ENCODE data around the gene DCAF10.
"Not testable (repeated sequence)": the region's sequence is repeated elsewhere in the genome, so short reads cannot be mapped to it uniquely, and the experiment has no call there.

The DCAF10 gene

DNA sequence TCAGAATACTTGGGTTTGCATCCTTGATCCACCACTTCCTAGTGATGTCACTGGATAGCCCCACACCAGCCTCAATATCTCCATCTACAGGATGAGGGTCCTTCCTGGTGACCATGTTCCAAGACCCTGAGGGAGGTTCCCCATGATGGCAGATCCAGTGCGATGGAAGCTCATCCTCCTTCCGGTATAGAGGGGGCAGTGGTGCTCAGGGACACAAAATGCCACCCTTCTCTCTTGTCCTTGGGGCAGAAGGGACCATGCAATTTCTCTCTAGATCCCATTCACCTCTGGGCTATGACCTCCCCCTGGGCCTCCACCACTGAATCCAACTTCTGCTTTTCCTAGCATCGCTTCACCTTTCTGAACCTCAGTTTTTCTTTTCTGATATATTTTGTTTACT, 108.7 kb downstream of the DCAF10 start:
- no peak for DNase-seq (ENCODE audit: low read depth)

DNA sequence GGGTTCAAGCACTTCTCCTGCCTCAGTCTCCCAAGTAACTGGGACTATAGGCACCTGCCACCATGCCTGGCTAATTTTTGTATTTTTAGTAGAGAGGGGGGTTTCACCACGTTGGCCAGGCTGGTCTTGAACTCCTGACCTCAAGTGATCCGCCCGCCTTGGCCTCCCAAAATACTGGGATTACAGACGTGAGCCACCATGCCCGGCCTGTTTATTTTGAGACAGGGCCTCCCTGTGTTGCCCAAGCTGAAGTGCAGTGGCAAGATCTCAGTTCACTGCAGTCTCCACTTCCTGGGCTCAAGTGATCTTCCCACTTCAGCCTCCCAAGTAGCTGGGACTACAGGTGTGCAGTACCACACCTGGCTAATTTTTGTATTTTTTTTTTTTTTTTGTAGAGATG, 109.2 kb downstream of the DCAF10 start:
- DNase-seq (ENCODE audit: low read depth): not testable (repeated sequence)

DNA sequence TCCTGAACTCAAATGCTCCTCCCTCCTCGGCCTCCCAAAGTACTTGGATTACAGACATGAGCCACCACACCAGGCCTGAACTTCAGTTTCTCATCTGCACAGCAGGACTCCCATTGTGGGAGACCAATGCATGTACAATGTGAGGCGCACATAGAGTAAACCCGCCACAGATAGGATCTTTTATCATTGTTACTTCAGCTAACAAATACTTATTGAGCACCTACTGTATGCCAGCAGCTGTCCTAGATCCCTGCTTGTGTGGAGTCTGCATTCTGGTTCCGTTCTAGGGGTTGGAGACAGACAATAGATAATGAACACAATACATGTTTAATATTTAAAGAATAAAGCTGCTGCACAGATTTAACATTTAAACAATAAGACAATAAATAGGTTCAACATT, 109.7 kb downstream of the DCAF10 start:
- no peak for DNase-seq (ENCODE audit: low read depth)

DNA sequence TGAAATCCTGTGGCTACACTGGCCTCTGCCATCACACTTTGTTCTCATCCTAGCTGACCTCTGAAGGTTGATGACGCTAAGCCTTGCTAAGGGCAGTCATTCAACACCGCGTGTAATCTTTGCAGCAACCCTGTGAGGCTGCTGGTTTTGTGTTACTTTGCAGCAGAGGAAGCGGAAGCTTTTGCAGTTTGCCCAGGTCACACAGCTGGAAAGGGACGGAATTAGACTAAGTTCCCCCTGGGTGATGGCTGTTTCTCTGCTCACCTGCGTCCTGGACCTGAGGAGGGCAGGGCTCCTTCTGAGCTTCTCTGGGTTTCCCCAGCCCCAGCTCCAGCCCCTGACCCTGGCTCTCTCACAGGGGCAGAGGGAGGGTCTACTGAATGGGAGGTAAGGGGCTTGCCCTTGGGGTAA, 110.7 kb downstream of the DCAF10 start:
- no peak for DNase-seq (ENCODE audit: low read depth)

DNA sequence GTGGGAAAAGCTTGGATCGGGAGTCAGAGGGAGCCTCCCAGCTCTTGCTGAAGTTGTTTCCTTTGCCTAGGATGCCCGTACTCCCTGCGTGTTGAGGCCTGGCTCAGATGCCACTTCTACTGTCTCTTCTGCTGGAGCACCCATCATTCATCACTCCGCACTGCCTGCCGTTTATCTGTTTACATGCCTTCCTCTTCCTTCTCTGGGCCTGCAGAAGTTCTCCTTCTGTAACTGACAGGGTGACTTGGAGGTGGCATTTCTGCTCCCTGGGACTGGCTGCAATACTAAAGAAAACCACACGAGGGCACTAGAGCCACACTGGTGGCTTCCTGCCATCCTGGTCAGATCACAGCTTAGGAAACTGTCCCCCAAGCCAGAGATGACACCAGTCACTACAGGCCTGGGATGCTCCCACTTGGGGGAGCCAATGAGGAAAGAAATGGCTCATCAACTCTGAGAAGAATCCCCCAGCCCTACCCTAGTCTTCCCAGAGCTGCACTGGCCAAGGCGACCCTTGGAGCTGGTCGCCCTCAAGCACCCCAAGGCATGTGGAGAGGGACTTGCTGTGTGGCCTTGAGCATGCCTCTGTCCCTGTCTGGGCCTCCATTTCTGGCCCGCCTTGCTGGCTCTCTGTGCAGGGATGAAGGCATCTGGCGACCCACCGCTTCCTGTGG, 113.0 kb downstream of the DCAF10 start:
- peak; percentile 62 for DNase-seq (ENCODE audit: low read depth)

DNA sequence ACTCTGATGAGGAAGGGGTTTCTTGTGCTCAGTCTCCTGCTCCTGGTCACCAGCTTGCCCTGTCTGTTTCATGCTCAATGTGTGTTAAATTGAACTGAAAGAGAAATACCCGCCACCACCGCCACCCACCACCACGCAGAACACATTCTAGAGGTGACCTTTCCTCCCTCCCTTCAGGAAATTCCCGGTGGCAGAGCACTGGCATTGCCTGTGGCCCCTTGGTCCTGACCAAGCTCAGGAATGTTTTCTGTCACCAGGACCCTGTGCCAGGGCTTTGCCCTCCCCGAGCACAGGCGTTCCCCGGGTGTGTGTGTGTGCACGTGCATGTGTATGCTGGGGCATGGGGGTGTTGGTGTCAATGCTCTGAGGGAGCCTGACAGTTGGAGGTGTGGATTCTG, 113.6 kb downstream of the DCAF10 start:
- no peak for DNase-seq (ENCODE audit: low read depth)

DNA sequence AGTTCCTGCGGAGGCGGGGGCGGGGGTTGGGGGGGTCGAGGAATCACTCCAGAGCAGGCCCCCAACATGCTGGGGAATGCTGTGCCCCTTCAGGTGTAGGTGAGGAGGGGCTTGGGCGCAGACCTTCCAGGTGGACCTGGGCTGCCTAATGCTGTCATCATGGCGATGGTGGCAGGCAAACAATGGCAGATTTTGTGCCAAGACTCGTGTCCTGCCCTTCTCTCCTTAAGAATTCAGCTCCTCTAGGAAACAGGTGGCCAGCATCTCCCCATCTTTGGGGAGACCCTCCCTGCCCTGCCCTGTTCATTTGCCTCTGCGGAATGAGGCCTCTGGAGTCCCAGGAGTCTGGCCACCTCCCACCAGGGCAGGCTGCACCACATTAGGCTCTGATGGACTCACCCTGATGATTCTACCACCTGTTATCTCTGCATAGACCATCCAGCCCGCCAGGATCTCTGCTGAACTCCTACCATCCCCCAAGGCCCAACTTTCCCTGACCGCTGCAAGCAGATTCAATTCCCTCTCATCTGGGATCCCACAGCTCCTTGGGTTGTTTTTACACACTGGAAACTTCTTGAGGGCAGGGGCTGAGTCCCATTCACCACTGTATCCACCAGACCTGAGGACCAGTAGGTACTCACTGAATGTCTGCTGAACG, 114.2 kb downstream of the DCAF10 start:
- DNase-seq (ENCODE audit: low read depth): no peak

DNA sequence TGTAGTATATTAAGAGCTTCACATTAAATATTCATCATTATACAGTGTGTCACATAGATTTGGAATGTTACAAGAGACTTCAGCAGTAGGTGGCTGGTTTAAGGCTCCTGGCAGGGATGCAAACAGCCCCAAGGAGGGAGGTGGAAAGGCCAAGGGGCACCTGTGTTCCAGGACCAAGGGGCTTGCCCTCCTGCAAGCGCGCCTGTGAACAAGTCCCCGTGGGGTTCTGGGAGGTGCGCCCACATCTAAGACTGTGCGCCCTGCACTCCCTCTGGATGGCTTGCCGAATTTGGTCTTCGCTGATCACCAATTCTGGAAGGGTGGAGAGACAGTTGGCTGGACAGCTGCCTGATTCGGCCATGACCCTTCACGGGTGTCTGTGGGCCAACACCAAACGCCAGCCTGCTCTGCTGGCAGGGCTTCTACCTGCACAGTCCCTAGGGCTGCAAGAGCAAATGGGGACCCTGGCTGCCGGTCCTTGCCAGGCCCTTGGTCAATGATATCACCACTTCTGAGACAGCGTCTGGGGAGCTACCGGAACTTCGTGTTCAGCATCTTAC, 115.4 kb downstream of the DCAF10 start:
- DNase-seq (ENCODE audit: low read depth): no peak

DNA sequence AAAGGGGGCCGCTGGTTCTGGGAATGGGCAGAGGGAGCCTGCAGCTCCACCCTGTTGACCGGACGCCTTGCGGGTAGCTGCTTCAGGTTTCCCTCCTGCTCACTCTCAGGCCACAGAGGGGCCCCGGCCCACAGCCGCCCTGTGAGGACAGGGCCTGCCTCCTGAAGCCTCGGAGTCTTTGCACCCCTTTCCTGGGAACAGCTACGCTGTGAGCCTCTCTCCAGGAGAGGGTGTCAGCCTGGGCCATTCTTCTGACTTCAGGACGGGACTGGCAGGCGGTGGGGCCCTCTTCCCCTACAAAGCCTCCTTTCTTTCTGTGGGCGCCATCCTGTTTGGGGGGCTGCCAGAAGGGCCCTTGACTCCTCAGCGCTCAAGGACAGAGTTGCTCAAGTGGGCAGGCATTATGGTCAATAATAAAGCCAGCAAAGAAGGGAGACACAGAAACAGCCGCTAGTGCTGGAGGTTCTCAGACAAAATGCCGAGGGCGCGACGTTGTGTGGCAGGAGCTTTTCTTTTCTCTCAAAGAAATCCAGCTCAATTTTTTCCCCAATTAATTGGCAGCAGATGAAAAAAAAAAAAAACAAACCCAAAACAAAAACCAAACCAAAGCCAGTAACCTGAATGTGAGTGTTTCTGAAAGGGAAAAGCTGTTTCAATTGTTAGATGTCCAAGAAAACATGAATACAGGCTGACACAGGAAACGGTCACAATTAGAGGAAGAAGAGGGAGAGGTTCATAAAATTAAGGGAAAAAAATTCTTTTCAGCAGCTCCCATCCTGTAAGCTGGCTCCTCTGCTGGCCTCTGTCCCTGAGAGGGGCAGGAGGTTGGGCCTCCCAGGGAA, 116.1 kb downstream of the DCAF10 start:
- DNase-seq (ENCODE audit: low read depth): no peak
